HCT116 (cell line): Measurements from ENCODE around the gene SLC7A5. TPM values are rescaled to one million over a fixed set of nuclear protein-coding genes. Genes with fewer than 3 reads are reported as not detected.

Experiments
- ATAC-seq: fragments of 200-7000 bp; cut with Tn5 transposase; 2 replicates; pipeline ENCODE4 v1.9.1; 2020; ENCODE audit warnings: mild to moderate bottlenecking, moderate library complexity
- BruUV-seq: library from RNA; stranded (reverse); fragments of 400-500 nt; replicated peaks from 2 replicates; lab custom pipeline; 2021; lab: Mats Ljungman, UMichigan
- CTCF ChIA-PET: fragments of 300-600 bp; sonication (Branson Sonifier 250); formaldehyde crosslinking; loops from one replicate; lab custom pipeline; 2021; ENCODE audit warnings: antibody characterized with exemption; lab: Charles Lee
- POLR2A ChIA-PET: fragments of 300-600, 350-600 bp; sonication (Branson Sonifier 250); formaldehyde crosslinking; loops from one replicate; lab custom pipeline; 2021; ENCODE audit warnings: antibody characterized with exemption; lab: Charles Lee
- RAD21 ChIA-PET, 2 experiments: fragments of 300-600 bp; sonication (Branson Sonifier 250); formaldehyde crosslinking; loops; one replicate each; lab custom pipeline; 2023; ENCODE audit warnings: low total read pairs in 2 of 2; ENCODE audit not compliant: uncharacterized antibody in 2 of 2, unreplicated experiment in 2 of 2, low non-redundant PET in 1 of 2; lab: Charles Lee
- DNase-seq: peaks from one replicate; pipeline ENCODE4 v3.0.0-alpha.2; 2010; ENCODE audit warnings: low read depth, low spot score
- H2AFZ ChIP-seq: fragments of 200-600 bp; shearing (Covaris generic), sonication (generic); 2 replicates; pipeline ENCODE4 v1.6.1; 2017; ENCODE audit warnings: low read depth, mixed run types, mixed read lengths, antibody characterized with exemption, low read length; ENCODE audit not compliant: poor library complexity, severe bottlenecking
- H3K27ac ChIP-seq: 2 replicates; pipeline ENCODE4 v1.5.1; 2012; ENCODE audit warnings: low read depth, low read length
- H3K27me3 ChIP-seq: fragments of 200-600 bp; sonication (generic); 2 replicates; pipeline ENCODE4 v1.6.1; 2016; ENCODE audit warnings: mixed run types, low read length, mixed read lengths; ENCODE audit not compliant: insufficient read depth
- H3K36me3 ChIP-seq, 2 experiments: fragments of 200-500 bp in 1 of 2; fragments of 200-600 bp in 1 of 2; sonication (Bioruptor generic) in 1 of 2; sonication (generic) in 1 of 2; 2 replicates each; pipeline versions ENCODE4 v1.5.1 to v1.6.1; 2014 to 2016; ENCODE audit warnings: low read length in 2 of 2, inconsistent platforms in 1 of 2, mixed read lengths in 1 of 2, mixed run types in 1 of 2; ENCODE audit not compliant: insufficient read depth in 2 of 2, control insufficient read depth in 1 of 2
- H3K4me1 ChIP-seq, 2 experiments: fragments of 200-600 bp in 1 of 2; sonication (generic) in 1 of 2; 2 replicates each; pipeline versions ENCODE4 v1.5.1 to v1.6.1; 2012 to 2017; ENCODE audit warnings: low read length in 2 of 2, inconsistent platforms in 1 of 2, mild to moderate bottlenecking in 1 of 2, mixed read lengths in 1 of 2, mixed run types in 1 of 2, moderate library complexity in 1 of 2; ENCODE audit not compliant: insufficient read depth in 2 of 2, control insufficient read depth in 1 of 2
- H3K4me2 ChIP-seq: fragments of 200-600 bp; sonication (generic); 2 replicates; pipeline ENCODE4 v1.6.1; 2017; ENCODE audit warnings: mixed run types, low read length, mixed read lengths
- H3K4me3 ChIP-seq, 2 experiments: fragments of 200-600 bp in 1 of 2; sonication (generic) in 1 of 2; replicated peaks in 1 of 2; 2 replicates each; pipeline ENCODE4 v1.5.1; 2011 to 2016; ENCODE audit warnings: low read length in 2 of 2, control low read depth in 1 of 2, low read depth in 1 of 2, mild to moderate bottlenecking in 1 of 2, mixed read lengths in 1 of 2, mixed run types in 1 of 2
- H3K79me2 ChIP-seq: fragments of 200-600 bp; sonication (generic); 2 replicates; pipeline ENCODE4 v1.6.1; 2017; ENCODE audit warnings: mild to moderate bottlenecking, mixed run types, low read length, moderate library complexity, mixed read lengths; ENCODE audit not compliant: insufficient read depth
- H3K9ac ChIP-seq: fragments of 200-600 bp; sonication (generic); 2 replicates; pipeline ENCODE4 v1.6.1; 2016; ENCODE audit warnings: low read length, mixed read lengths
- H3K9me2 ChIP-seq: fragments of 200-600 bp; sonication (generic), shearing (Covaris generic); 2 replicates; pipeline ENCODE4 v1.6.1; 2017; ENCODE audit warnings: mixed run types, mild to moderate bottlenecking, moderate library complexity; ENCODE audit not compliant: insufficient read depth
- H3K9me3 ChIP-seq, 2 experiments: fragments of 200-500 bp in 1 of 2; fragments of 200-600 bp in 1 of 2; sonication (Bioruptor generic) in 1 of 2; sonication (generic) in 1 of 2; 2 replicates each; pipeline ENCODE4 v1.6.1; 2014 to 2017; ENCODE audit warnings: low read length in 2 of 2, mixed read lengths in 2 of 2, inconsistent platforms in 1 of 2, low read depth in 1 of 2, mild to moderate bottlenecking in 1 of 2, mixed run types in 1 of 2, moderate library complexity in 1 of 2; ENCODE audit not compliant: control insufficient read depth in 1 of 2, insufficient read depth in 1 of 2
- H4K20me1 ChIP-seq: fragments of 200-600 bp; sonication (generic), shearing (Covaris generic); 2 replicates; pipeline ENCODE4 v1.6.1; 2017; ENCODE audit warnings: mixed run types, mild to moderate bottlenecking, moderate library complexity; ENCODE audit not compliant: insufficient read depth
- CBX3 ChIP-seq: IDR thresholded peaks from 2 replicates; pipeline ENCODE4 v1.6.1; 2012; ENCODE audit warnings: low read depth
- CEBPB ChIP-seq: IDR thresholded peaks from 2 replicates; pipeline ENCODE4 v1.6.1; 2012; ENCODE audit warnings: low read depth
- EGR1 ChIP-seq: IDR thresholded peaks from 2 replicates; pipeline ENCODE4 v1.6.1; 2012; ENCODE audit warnings: low read depth
- ELF1 ChIP-seq: IDR thresholded peaks from 2 replicates; pipeline ENCODE4 v1.6.1; 2012; ENCODE audit warnings: low read depth, borderline replicate concordance
- EZH2 ChIP-seq: fragments of 200-600 bp; sonication (generic); IDR thresholded peaks from 2 replicates; pipeline ENCODE4 v1.6.1; 2017; ENCODE audit warnings: antibody characterized with exemption, mixed run types
- EZH2phosphoT487 ChIP-seq: fragments of 200-600 bp; IDR thresholded peaks from 2 replicates; pipeline ENCODE4 v1.6.1; 2018; ENCODE audit warnings: antibody characterized with exemption, borderline replicate concordance
- FOSL1 ChIP-seq: IDR thresholded peaks from 2 replicates; pipeline ENCODE4 v1.6.1; 2012; ENCODE audit warnings: low read depth
- JUND ChIP-seq: IDR thresholded peaks from 2 replicates; pipeline ENCODE4 v1.6.1; 2012
- POLR2AphosphoS5 ChIP-seq: IDR thresholded peaks from 2 replicates; pipeline ENCODE4 v1.6.1; 2011; ENCODE audit warnings: mild to moderate bottlenecking, low read depth, low read length, moderate library complexity
- SIN3A ChIP-seq: IDR thresholded peaks from 2 replicates; pipeline ENCODE4 v1.6.1; 2012; ENCODE audit warnings: low read depth
- ZNF274 ChIP-seq: fragments of 200-500 bp; sonication (Bioruptor generic); IDR thresholded peaks from 2 replicates; pipeline ENCODE4 v1.6.1; 2014; ENCODE audit warnings: mild to moderate bottlenecking, low read depth, low read length, inconsistent platforms
- intact Hi-C: fragments of 100-400 bp; cut with micrococcal nuclease; formaldehyde crosslinking; loops from 2 replicates; pipeline ENCODE4 v1.10.0; 2022
- total RNA-seq: library from RNA; stranded (reverse); gene quantifications from one replicate; pipeline ENCODE4 v1.2.1, GENCODE V29; 2021; ENCODE audit not compliant: unreplicated experiment
- TF ChIP-seq, protein P1 (sequence below): IDR thresholded peaks from 2 replicates; pipeline ENCODE4 v1.6.1; 2012; ENCODE audit warnings: low read depth
- TF ChIP-seq, protein P2 (sequence below): IDR thresholded peaks from 2 replicates; pipeline ENCODE4 v1.6.1; 2011; ENCODE audit warnings: mild to moderate bottlenecking, low read length, moderate library complexity; ENCODE audit not compliant: insufficient replicate concordance; ENCODE audit errors: extremely low read depth

The SLC7A5 gene
- total RNA-seq, 1 experiment from 2014 or later, result 482 TPM

DNA sequence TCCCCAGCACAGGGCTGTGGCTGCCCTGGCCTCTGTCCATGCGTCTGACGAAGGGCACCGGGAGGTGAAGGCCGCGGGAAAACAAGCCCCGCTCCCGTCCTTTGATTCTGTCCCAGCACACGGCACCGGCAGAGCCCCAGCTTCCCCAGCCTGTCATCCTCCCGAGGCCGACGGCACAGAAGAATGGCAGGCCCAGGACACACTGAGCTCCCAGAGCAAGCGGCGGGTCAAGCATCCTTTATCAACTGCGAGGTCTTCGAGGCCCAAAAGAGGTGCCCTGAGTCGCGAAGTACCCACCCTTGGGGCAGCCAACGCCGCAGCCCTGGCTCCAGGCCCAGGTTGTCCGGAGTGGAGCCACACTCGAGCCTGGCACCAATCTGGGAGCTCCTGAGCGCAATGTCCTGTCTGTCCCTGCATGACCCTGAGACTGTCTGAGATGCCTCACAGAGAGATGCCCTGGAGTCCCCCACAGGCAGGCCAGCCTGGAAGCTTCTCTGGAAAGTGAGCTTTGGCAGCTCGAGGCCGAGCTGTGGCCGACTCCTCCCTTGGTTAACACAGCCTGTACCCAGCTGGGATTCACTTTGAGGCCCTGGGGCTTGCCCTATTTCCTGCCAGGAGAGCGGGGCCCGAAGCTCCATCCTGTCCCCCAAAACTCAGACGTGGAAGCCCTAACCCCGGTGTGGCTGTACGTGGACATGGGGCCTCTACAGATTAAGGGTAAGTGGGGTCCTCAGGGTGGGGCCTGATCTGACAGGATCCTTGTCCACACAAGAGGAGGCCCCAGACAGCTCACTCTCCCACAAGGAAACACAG is 23.3 kb downstream of the SLC7A5 start:
- H3K4me2 ChIP-seq, result no peak overlapping the region
- no TSS peak for BruUV-seq
- no peaks in the 10 kb centered on the region for H3K27me3 ChIP-seq
- no peaks in the 10 kb centered on the region for H3K9me2 ChIP-seq
- intact Hi-C loops, result no loop called here
- H4K20me1 ChIP-seq, result peaks cover 29% of the 10 kb centered on the region; the same call in 1 of the 2 replicates
- CTCF ChIA-PET, result no interaction called here
- TF ChIP-seq POLR2AphosphoS5, result no peak; the same call in 1 of the 2 replicates
- no peak for TF ChIP-seq EGR1
- TF ChIP-seq EZH2phosphoT487, result no peak
- no peak for TF ChIP-seq ELF1
- no peak for TF ChIP-seq EZH2
- TF ChIP-seq, protein P1, sequence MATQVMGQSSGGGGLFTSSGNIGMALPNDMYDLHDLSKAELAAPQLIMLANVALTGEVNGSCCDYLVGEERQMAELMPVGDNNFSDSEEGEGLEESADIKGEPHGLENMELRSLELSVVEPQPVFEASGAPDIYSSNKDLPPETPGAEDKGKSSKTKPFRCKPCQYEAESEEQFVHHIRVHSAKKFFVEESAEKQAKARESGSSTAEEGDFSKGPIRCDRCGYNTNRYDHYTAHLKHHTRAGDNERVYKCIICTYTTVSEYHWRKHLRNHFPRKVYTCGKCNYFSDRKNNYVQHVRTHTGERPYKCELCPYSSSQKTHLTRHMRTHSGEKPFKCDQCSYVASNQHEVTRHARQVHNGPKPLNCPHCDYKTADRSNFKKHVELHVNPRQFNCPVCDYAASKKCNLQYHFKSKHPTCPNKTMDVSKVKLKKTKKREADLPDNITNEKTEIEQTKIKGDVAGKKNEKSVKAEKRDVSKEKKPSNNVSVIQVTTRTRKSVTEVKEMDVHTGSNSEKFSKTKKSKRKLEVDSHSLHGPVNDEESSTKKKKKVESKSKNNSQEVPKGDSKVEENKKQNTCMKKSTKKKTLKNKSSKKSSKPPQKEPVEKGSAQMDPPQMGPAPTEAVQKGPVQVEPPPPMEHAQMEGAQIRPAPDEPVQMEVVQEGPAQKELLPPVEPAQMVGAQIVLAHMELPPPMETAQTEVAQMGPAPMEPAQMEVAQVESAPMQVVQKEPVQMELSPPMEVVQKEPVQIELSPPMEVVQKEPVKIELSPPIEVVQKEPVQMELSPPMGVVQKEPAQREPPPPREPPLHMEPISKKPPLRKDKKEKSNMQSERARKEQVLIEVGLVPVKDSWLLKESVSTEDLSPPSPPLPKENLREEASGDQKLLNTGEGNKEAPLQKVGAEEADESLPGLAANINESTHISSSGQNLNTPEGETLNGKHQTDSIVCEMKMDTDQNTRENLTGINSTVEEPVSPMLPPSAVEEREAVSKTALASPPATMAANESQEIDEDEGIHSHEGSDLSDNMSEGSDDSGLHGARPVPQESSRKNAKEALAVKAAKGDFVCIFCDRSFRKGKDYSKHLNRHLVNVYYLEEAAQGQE, result no peak
- no peak for TF ChIP-seq CEBPB
- TF ChIP-seq, protein P2, sequence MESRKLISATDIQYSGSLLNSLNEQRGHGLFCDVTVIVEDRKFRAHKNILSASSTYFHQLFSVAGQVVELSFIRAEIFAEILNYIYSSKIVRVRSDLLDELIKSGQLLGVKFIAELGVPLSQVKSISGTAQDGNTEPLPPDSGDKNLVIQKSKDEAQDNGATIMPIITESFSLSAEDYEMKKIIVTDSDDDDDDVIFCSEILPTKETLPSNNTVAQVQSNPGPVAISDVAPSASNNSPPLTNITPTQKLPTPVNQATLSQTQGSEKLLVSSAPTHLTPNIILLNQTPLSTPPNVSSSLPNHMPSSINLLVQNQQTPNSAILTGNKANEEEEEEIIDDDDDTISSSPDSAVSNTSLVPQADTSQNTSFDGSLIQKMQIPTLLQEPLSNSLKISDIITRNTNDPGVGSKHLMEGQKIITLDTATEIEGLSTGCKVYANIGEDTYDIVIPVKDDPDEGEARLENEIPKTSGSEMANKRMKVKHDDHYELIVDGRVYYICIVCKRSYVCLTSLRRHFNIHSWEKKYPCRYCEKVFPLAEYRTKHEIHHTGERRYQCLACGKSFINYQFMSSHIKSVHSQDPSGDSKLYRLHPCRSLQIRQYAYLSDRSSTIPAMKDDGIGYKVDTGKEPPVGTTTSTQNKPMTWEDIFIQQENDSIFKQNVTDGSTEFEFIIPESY, result no peak
- TF ChIP-seq CBX3, result no peak
- TF ChIP-seq ZNF274, result no peak
- no peak for TF ChIP-seq FOSL1
- no peak for TF ChIP-seq SIN3A
- no peak for TF ChIP-seq JUND
- RAD21 ChIA-PET, result no interaction called here
- no peak overlapping the region for H2AFZ ChIP-seq
- H3K36me3 ChIP-seq, result peaks cover 24 to 94% of the 10 kb centered on the region in 2 experiments
- H3K79me2 ChIP-seq, result peaks cover 100% of the 10 kb centered on the region
- no peaks in the 10 kb centered on the region for H3K9me3 ChIP-seq
- H3K4me1 ChIP-seq, result no peaks in the 10 kb centered on the region
- no peak overlapping the region for H3K4me3 ChIP-seq
- H3K9ac ChIP-seq, result no peak overlapping the region
- ATAC-seq (no peak), DNase-seq (no peak)
- peak overlapping the region; percentile 8; the same call in 1 of the 2 replicates for H3K27ac ChIP-seq
- POLR2A ChIA-PET, result no interaction called here
